OCI-LY3 (cell line): ENCODE results near the gene DESI1.
"Not testable (repeated sequence)": the region's sequence is repeated elsewhere in the genome, so short reads cannot be mapped to it uniquely, and the experiment has no call there.

Source experiments
- H2AFZ ChIP-seq: fragments of 200-600, 300-600 bp; shearing (Covaris generic); 2 replicates; pipeline ENCODE4 v1.6.0; 2014; ENCODE audit warnings: antibody characterized with exemption, low read depth, low read length
- H3K27ac ChIP-seq: fragments of 200-600, 300-600 bp; sonication (generic); 2 replicates; pipeline ENCODE4 v1.5.1; 2014; ENCODE audit warnings: mild to moderate bottlenecking, low read length, moderate library complexity, mixed read lengths
- H3K27me3 ChIP-seq: fragments of 200-600, 300-600 bp; sonication (generic); 2 replicates; pipeline ENCODE4 v1.6.1; 2014; ENCODE audit warnings: low read depth, low read length, mixed read lengths
- H3K36me3 ChIP-seq: fragments of 200-600, 300-600 bp; sonication (generic); replicated peaks from 2 replicates; pipeline ENCODE3; 2014; ENCODE audit warnings: low read depth, low read length, mixed read lengths
- H3K4me1 ChIP-seq: fragments of 300-600, 200-600 bp; sonication (generic); 2 replicates; pipeline ENCODE4 v1.6.1; 2014; ENCODE audit warnings: low read length, mixed read lengths
- H3K4me2 ChIP-seq: fragments of 200-600, 300-600 bp; sonication (generic); 2 replicates; pipeline ENCODE4 v1.6.1; 2014; ENCODE audit warnings: low read length, mixed read lengths
- H3K4me3 ChIP-seq: fragments of 300-600, 200-600 bp; sonication (generic); 2 replicates; pipeline ENCODE4 v1.5.1; 2014; ENCODE audit warnings: antibody characterized with exemption, mild to moderate bottlenecking, low read length, moderate library complexity
- H3K79me2 ChIP-seq: fragments of 300-600, 200-600 bp; shearing (Covaris generic); 2 replicates; pipeline ENCODE4 v1.6.1; 2014; ENCODE audit warnings: mild to moderate bottlenecking, low read length, mixed read lengths
- H3K9ac ChIP-seq: fragments of 300-600, 200-600 bp; shearing (Covaris generic); 2 replicates; pipeline ENCODE4 v1.6.0; 2014; ENCODE audit warnings: mild to moderate bottlenecking, low read length, moderate library complexity
- H3K9me3 ChIP-seq: fragments of 200-600, 300-600 bp; shearing (Covaris generic); 2 replicates; pipeline ENCODE4 v1.6.1; 2014; ENCODE audit warnings: low read length, mixed read lengths; ENCODE audit not compliant: insufficient read depth
- H4K20me1 ChIP-seq: fragments of 200-600, 300-600 bp; sonication (generic); 2 replicates; pipeline ENCODE4 v1.6.1; 2016; ENCODE audit warnings: low read length, mixed read lengths; ENCODE audit not compliant: insufficient read depth
- EZH2phosphoT487 ChIP-seq: fragments of 200-600 bp; shearing (Covaris generic); IDR thresholded peaks from 2 replicates; pipeline ENCODE4 v1.6.1; 2018; ENCODE audit warnings: antibody characterized with exemption, mixed run types, low read depth
- TF ChIP-seq, protein P1 (sequence below): fragments of 200-600, 300-600 bp; sonication (generic); IDR thresholded peaks from 2 replicates; pipeline ENCODE4 v1.5.1; 2014; ENCODE audit warnings: antibody characterized with exemption, low read length, low read depth

The DESI1 gene

DNA sequence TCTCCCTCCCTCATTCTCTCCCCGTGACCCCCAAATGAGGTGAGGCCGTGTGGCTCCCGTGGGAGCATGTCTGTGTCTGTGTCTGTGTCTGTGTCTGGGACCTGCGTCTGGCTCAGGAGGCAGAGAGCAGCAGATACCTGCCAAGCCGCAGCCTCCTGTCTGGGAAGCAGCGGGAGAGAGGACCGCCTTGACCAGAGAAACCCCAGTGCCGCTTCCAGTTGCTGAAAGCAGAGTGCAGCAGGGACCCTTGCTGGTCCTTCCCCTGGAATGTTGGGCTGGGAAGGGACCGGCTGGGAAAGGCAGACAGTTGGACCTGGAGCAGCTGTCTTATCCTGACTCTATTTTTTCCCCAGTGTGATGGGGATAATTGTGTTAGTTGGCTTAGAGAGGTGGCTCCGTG, 59.5 kb downstream of the DESI1 start:
- H2AFZ ChIP-seq, result no peak overlapping the region
- H3K9me3 ChIP-seq, result no peaks in the 10 kb centered on the region
- H3K27ac ChIP-seq, result no peak overlapping the region

DNA sequence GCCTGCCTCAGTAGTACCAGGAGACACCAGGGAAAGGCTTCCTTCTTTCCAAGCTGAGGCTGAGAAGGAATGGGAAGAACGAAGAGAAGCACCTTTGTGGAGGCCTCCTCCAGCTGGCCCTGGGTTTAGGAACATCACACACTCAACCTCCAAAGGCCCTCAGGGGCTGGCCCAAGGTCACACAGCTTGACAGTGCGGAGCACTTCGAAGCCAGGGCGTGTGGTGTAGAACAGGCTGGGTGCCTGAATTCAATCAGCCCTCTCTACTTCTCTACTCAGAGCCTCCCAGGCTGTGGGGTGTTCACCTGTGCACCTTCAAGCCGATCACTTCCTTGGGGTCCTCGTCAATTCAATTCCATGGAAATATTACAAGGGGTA, 60.8 kb downstream of the DESI1 start:
- Histone ChIP-seq H3K4me1 (no peaks in the 10 kb centered on the region), H3K36me3 (no peaks in the 10 kb centered on the region), H3K9ac (no peak overlapping the region), H3K27me3 (peaks cover 24% of the 10 kb centered on the region), H3K4me2 (no peak overlapping the region), H3K79me2 (no peaks in the 10 kb centered on the region), H4K20me1 (no peaks in the 10 kb centered on the region), H2AFZ (no peak overlapping the region), H3K27ac (no peak overlapping the region), H3K4me3 (no peak overlapping the region), H3K9me3 (no peaks in the 10 kb centered on the region)
- TF ChIP-seq, protein P1, sequence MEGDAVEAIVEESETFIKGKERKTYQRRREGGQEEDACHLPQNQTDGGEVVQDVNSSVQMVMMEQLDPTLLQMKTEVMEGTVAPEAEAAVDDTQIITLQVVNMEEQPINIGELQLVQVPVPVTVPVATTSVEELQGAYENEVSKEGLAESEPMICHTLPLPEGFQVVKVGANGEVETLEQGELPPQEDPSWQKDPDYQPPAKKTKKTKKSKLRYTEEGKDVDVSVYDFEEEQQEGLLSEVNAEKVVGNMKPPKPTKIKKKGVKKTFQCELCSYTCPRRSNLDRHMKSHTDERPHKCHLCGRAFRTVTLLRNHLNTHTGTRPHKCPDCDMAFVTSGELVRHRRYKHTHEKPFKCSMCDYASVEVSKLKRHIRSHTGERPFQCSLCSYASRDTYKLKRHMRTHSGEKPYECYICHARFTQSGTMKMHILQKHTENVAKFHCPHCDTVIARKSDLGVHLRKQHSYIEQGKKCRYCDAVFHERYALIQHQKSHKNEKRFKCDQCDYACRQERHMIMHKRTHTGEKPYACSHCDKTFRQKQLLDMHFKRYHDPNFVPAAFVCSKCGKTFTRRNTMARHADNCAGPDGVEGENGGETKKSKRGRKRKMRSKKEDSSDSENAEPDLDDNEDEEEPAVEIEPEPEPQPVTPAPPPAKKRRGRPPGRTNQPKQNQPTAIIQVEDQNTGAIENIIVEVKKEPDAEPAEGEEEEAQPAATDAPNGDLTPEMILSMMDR, result no peak
- TF ChIP-seq EZH2phosphoT487, result no peak

More for the DNA sequence above, 59.5 kb downstream of the DESI1 start:
- no peaks in the 10 kb centered on the region for H4K20me1 ChIP-seq
- no peaks in the 10 kb centered on the region for H3K79me2 ChIP-seq
- H3K4me2 ChIP-seq, result no peak overlapping the region
- no peaks in the 10 kb centered on the region for H3K36me3 ChIP-seq
- no peak overlapping the region for H3K4me3 ChIP-seq
- H3K27me3 ChIP-seq, result peaks cover 24% of the 10 kb centered on the region
- H3K4me1 ChIP-seq, result no peaks in the 10 kb centered on the region
- TF ChIP-seq, protein P1, result no peak
- no peak for TF ChIP-seq EZH2phosphoT487
- H3K9ac ChIP-seq, result no peak overlapping the region

DNA sequence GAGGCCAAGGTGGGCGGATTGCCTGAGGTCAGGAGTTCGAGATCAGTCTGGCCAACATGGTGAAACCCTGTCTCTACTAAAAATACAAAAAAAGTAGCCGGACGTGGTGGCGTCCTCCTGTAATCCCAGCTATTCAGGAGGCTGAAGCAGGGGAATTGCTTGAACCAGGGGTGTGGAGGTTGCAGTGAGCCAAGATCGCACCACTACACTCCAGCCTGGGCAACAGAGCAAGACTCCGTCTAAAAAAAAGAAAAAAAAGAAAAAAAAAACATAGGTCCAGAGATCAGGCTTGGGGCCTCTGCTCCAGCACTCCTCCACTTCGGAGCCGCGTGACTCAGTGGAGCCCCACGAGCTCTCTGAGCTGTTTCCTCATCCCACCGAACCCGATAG, 62.6 kb downstream of the DESI1 start:
- H3K4me2 ChIP-seq, H3K36me3 ChIP-seq, H2AFZ ChIP-seq, H4K20me1 ChIP-seq, H3K27ac ChIP-seq, H3K9ac ChIP-seq, H3K4me3 ChIP-seq, H3K9me3 ChIP-seq, H3K79me2 ChIP-seq, H3K4me1 ChIP-seq: not testable (repeated sequence)
- peaks cover 24% of the 10 kb centered on the region for H3K27me3 ChIP-seq

DNA sequence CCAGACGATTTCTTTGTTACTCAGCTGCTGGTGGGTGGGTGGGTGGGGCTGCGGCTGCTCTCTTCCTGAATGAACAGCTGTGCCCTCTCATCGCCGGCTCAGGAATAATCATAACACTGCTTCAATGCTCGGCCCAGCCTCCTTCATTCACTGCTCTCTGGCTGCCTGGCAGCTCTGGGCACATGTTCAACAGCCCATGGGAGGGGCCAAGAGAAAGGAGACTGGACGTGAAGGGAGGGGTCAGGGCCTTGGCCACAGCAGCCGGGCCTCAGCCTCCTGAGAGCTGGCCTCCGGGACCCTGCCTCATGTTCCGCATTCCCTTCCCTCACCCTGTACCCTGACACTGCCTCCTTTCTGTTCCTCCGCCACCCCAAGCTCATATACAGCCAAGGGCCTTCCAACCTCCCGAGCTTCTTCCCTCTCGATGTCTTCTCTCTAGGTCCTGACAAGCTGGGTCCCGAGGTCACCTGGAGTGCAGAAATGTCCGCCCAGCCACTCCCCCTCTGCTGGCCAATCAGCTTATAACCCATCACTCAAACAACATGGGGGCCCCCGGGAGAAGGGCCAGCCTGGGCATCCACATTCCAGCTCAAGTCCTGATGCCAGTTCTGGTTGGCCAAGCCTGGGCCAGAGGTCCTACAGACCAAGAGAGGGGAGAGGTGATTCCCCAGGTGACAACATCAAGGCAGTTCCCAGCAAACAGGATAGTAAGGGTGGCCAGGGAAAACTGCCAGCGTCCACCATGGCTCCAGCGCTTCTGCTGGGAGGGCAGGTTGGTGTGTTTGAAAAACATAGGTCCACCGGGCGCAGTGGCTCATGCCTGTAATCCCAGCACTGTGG, 63.2 kb downstream of the DESI1 start:
- Histone ChIP-seq H4K20me1 (no peaks in the 10 kb centered on the region), H3K9me3 (no peaks in the 10 kb centered on the region), H3K27ac (no peak overlapping the region), H3K9ac (no peak overlapping the region), H2AFZ (0 out of 2 replicates have a peak overlapping the region, but pooled peaks have one; percentile 14), H3K36me3 (no peaks in the 10 kb centered on the region), H3K4me3 (no peak overlapping the region), H3K27me3 (peaks cover 24% of the 10 kb centered on the region), H3K4me2 (no peak overlapping the region), H3K79me2 (no peaks in the 10 kb centered on the region), H3K4me1 (no peaks in the 10 kb centered on the region)
- no peak for TF ChIP-seq EZH2phosphoT487

DNA sequence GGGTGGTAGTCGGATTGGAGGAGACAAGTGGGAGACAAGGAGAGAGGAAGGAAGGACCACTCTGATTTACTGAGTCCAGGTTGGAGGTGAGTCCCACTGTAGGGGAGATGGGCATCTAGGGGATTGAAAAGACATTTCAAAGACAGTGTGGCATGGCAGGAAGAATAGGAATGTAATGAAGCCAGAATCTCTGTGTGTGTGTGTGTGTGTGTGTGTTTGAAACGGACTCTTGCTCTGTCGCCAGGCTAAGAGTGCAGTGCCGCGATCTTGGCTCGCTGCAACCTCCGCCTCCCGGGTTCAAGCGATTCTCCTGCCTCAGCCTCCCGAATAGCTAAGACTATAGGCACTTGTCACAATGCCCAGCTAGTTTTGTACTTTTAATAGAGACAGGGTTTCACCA, 64.3 kb downstream of the DESI1 start:
- H3K9me3 ChIP-seq, result no peaks in the 10 kb centered on the region
- no peaks in the 10 kb centered on the region for H4K20me1 ChIP-seq
- no peak overlapping the region for H3K27ac ChIP-seq
- no peak overlapping the region for H2AFZ ChIP-seq
- no peak overlapping the region for H3K9ac ChIP-seq
- no peaks in the 10 kb centered on the region for H3K36me3 ChIP-seq
- H3K4me1 ChIP-seq, result no peaks in the 10 kb centered on the region
- H3K79me2 ChIP-seq, result no peaks in the 10 kb centered on the region
- TF ChIP-seq, protein P1, result no peak
- no peak for TF ChIP-seq EZH2phosphoT487
- H3K4me3 ChIP-seq, result no peak overlapping the region
- H3K27me3 ChIP-seq, result peaks cover 17% of the 10 kb centered on the region
- no peak overlapping the region for H3K4me2 ChIP-seq
